ENCODE data around the gene NBR1.
"Not testable (repeated sequence)": the region's sequence is repeated elsewhere in the genome, so short reads cannot be mapped to it uniquely, and the experiment has no call there.

- TF ChIP-seq, protein P1, sequence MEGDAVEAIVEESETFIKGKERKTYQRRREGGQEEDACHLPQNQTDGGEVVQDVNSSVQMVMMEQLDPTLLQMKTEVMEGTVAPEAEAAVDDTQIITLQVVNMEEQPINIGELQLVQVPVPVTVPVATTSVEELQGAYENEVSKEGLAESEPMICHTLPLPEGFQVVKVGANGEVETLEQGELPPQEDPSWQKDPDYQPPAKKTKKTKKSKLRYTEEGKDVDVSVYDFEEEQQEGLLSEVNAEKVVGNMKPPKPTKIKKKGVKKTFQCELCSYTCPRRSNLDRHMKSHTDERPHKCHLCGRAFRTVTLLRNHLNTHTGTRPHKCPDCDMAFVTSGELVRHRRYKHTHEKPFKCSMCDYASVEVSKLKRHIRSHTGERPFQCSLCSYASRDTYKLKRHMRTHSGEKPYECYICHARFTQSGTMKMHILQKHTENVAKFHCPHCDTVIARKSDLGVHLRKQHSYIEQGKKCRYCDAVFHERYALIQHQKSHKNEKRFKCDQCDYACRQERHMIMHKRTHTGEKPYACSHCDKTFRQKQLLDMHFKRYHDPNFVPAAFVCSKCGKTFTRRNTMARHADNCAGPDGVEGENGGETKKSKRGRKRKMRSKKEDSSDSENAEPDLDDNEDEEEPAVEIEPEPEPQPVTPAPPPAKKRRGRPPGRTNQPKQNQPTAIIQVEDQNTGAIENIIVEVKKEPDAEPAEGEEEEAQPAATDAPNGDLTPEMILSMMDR (IDR thresholded peaks at IDR 0.05): not testable (repeated sequence)
- not testable (repeated sequence) for TF ChIP-seq POLR2A (IDR thresholded peaks at IDR 0.05)
These were observed 37.6 kb upstream of the NBR1 start for GRCh38 chr17:43133439-43133838.

All from ovary (tissue), 3 donors.